ENCODE results near the gene FGF23.
"Not testable (repeated sequence)": the region's sequence is repeated elsewhere in the genome, so short reads cannot be mapped to it uniquely, and the experiment has no call there.

FGF23 gene

DNA sequence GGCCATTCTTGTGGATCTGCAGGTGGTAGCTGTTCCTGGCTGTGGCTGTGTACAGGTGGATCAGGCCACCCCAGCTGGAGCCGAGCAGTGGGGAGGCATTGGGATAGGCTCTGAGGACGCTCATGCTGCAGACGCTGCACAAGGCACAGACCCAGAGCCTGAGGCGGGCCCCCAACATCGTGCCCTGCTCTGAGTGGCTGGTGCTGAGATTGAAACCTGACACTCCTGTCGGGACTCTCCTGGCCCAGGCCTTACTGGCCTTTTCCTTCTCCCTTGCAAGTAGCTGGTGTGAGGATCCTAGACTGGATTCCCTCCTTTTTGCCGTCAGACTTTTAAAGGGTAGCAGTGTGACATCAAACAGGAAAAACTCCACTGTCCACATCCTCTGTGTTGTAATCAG lies at the start of gene FGF23:
Gene FGF23 (minus strand): TSS at position 308 of the 400 bp plus-strand sequence. CDS start 130 bp downstream, at position 178.
- no peak for FAIRE-seq

DNA sequence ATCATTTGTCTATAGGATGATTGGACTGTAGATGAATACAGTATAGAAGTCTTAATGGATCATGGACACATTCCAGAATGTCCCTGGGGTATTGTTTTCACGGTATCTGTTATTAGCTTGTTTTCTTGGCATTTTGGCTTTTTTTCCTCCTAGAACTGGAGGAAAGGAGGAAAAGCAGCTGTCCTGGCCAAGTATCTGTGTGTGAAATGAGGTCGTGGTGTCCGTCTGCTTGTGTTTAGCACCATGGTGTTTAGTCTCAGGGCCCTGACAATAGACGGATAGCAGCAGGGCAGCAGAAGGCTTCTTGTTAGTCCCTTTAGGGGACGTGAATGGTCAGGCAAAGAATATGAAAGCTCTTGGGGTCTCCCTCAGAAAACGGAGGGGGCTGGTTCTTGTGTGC lies 44.9 kb upstream of the FGF23 start:
- FAIRE-seq, result no peak

DNA sequence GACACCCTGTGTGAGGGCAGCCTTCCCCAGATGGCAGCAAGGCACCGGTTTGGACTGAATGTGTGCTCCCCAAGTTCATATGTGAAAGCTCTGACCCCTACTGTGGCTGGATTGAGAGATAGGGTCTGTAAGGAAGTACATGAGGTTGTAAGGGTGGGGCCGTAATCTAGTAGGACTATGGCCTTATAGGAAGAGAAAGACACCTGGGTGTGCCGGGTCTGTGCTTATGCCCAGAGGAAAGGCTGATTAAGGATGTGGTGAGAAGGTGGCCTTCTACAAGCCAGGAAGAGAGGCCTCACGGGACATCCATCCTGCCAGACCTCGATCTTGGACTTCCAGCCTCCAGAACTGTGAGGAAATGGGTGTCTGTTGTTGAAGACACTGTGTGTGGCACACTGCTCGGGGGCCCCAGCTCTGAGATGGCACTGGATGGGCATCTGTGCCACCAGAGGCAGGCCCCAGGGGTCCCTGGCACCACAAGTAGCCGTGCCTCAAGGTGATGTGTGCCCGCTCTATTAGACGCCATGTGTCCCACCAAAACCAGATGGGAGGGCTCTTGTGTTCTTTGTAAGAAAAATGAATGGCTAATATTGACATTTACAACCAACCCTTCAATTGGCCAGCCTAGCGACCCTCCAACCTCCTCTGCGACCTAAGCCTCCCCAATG lies 44.1 kb upstream of the FGF23 start:
- FAIRE-seq, result no peak

DNA sequence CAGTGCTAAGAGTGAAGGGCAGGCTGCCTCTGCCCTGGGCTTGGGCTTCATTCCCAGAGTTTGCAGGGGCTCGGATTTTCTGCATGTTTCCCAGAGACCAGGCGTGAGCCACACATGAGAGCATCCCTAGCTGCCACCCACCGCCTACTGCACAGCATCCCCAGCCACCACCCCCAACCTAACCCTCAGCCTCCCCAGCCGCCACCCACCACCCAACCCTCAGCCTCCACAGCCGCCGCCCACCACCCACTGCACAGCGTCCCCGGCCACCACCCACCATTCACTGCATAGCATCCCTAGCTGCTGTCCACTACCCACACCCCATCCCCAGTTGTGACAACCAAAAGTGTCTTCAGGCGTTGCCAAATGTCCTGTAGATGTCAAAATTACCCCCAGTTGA lies 43.5 kb upstream of the FGF23 start:
- no peak for FAIRE-seq

DNA sequence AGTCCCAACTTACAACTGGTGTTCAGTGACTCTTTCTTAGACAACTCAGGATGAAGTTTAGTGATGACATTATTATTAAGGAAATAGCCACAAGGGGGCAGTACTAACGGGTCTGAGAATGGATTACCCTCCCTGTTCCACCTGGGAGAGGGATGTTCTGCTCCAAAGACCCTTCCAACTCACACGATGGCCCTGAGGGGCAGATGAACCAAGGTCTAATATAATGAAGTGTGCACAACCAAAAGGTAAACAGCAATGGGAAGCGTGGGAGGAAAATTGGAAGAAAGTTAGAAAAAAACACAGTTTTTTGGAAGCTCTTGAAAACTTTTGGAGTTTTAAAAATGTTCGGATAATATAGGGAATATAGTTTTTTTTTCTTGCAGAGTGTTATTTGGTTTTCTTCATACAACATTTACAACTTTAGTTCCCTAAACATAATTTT lies 42.1 kb upstream of the FGF23 start:
- FAIRE-seq, result no peak

GRCh38 chr12:4420138-4420670 lies 40.7 kb upstream of the FGF23 start:
- no peak for FAIRE-seq

GRCh38 chr12:4418913-4419312 lies 39.4 kb upstream of the FGF23 start:
- FAIRE-seq, result no peak

- no peak for FAIRE-seq
These were observed 38.4 kb upstream of the FGF23 start for GRCh38 chr12:4417936-4418335.

DNA sequence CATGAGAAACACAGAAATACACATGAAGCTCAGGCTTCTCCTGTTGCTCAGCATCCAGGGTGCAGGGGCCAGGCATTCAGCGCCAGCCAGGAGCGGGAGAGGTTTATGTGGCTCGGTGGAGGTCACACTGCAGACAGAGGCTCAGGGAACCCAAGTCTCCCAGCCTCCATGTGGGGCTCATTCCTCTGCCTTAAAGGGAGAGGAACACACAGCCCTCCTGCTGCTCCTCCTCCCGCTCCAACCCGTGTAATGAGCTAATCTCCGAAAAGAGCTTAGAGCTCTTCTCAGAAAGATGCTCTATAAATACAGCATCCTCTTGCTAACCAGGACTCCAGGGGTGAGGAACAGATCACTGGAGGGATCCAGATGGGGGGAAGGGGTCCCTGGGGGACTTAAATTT lies 37.9 kb upstream of the FGF23 start:
- no peak for FAIRE-seq

- no peak for FAIRE-seq
These were observed 36.8 kb upstream of the FGF23 start for GRCh38 chr12:4416276-4416675.

- no peak for FAIRE-seq
These were observed 33.0 kb upstream of the FGF23 start for GRCh38 chr12:4412465-4412864.

DNA sequence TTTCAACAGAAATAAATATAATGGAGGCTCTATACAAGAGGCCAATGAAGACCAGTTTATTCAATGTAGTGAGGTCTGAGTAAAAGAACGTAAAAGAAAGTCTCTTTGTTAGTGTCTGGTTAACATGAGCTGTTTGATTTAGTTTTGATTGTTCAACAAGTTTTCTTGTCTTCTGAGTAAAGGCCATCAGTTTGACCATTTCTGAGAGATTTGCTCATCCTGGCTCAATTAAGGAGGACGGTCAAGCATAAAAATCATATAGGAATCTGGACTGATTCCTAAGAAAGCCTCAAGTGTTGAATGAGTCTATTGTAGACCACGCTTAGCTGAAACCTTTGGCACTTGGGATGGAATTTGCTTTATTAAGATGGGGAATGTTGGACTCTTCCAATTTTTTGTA lies 32.5 kb upstream of the FGF23 start:
- FAIRE-seq, result no peak

DNA sequence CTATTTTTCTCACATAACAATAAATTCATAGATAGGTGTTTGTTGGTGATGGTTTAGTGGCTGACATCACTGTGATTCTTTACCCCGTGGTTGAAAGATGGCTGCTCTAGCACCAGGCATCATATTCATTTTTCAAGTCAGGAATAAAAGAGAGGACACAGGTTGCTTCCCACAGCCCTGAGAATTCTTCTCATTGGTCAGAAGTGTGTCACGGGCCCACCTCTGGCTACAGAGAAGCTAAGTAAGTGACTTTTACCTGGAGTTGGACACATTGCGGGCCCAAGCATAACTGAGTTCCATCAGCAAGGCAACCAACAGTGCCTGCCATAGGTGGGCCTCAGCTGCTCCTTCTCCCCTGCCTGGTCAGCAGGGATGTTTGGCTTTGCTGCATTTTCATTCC lies 27.6 kb upstream of the FGF23 start:
- FAIRE-seq, result no peak

DNA sequence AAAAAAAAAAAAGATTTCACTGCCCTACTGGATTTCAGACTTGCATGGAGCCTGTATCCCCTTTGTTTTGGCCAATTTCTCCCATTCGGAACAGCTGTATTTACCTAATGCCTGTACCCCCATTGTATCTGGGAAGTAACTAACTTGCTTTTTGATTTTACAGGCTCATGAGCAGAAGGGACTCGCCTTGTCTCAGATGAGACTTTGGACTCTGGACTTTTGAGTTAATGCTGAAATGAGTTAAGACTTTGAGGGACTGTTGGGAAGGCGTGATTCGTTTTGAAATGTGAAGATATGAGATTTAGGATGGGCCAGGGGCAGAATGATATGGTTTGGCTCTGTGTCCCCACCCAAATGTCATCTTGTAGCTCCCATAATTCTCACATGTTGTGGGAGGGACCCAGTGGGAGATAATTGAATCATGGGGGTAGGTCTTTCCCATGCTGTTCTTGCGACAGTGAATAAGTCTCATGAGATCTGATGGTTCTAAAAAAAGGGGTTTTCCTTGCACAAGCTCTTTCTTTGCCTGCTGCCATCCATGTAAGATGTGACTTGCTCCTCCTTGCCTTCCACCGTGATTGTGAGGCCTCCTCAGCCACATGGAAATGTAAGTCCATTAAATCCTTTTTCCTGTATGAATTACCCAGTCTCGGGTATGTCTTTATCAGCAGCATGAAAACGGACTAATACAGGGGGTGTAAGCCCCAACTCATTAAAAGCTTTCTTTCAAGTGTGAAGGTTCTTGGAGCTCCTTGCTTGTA lies 25.5 kb upstream of the FGF23 start:
- not testable (repeated sequence) for FAIRE-seq

DNA sequence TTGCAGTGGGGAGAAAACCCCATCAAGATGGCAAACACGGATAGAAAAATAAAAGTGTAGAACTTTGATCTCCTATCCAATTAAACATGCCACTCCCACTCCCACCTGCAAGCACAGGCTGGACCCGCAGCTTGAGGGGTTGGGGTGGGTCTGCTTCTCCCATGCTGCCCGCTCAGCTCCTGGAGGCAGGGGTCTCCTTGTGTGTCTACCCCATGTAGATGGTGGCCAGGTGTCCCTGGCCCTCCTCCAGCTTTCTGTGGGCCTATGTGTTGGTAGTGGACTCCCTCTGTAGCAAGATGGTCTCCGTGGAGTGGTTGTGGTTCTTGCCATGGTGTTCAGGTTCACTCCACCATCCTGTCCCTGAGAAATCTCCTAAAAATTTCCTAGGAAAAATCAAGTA lies 23.5 kb upstream of the FGF23 start:
- no peak for FAIRE-seq

GRCh38 chr12:4401117-4401516 lies 21.6 kb upstream of the FGF23 start:
- FAIRE-seq, result no peak

DNA sequence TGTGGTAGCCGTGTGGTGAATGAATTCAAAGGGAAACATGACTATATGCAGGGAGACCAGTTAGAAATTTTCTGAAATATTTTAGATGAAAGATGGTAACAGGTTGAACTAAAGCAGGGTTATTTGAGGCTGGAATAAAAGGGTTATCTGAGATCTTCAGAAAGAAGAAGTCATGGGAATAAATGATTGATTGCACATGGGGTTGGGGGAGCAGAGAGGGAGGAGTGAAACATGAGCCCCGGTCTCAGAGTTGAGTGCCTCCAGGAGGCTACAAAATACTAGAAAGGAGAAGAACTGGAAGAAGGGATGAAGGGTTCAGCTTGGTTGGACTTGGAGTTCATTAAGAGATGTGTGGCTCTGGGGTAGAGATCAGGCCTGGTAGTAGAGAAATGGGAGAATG lies 16.3 kb upstream of the FGF23 start:
- no peak for FAIRE-seq

DNA sequence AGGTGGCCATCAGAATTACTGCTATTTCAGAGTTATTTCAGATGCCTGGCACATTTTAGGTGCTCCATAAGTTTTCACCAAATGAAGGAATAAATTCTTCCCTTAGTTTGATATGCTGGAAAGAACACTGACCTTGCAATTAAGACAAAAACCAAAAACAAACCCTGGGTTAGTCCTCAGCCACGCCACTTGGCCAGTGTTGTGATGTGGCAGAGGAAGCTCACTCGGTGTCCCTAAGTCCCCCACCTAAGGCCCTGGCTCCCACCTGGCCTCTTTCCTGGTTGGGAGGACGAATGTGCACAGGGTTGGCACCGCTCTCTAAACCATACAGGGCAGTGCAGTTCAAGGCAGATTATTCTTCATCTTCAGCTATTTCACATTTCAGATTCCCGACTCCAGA lies 13.7 kb upstream of the FGF23 start:
- FAIRE-seq, result no peak

- FAIRE-seq, result no peak
These were observed 12.8 kb upstream of the FGF23 start for GRCh38 chr12:4392223-4392742.

DNA sequence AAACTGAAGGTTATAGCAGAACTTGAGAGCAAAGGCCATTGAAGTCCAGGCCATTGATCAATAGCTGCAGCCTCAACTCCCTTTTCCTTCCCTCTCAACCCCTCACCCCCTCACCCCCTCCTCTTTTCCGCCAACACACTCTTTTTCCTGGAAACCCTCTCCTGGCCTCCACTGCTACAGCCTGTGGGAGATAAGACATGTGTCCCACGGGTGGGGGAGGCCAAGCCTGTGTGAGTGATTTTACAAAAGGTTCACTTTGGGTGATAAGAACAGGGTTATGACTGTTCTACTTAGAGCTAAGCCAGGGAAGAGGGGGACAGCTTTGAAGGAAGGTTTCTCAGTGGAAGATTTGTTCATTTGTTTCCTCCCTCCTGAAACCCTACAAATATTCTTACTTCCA lies 9.2 kb upstream of the FGF23 start:
- FAIRE-seq, result no peak

- FAIRE-seq, result no peak
These were observed 8.5 kb upstream of the FGF23 start for GRCh38 chr12:4388032-4388431.

DNA sequence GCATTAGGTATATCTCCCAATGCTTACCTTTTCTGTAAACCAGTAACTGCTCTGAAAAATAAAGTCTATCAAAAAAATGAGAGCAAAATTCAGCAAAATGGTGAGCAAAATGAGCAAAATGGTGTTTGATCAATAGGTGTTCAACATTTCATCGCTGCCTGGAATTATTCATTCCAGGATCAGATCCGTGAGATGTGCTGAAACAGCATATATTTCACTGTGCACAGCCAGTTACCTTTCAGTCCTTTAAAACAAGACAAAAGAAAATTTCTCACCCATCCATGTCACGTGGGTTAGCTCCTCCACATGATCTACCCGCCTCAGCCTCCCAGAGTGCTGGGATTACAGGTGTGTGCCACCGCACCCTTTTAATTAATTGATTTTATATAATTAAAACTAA lies 8.1 kb upstream of the FGF23 start:
- FAIRE-seq, result no peak

- no peak for FAIRE-seq
These were observed 7.3 kb upstream of the FGF23 start for GRCh38 chr12:4386801-4387200.

DNA sequence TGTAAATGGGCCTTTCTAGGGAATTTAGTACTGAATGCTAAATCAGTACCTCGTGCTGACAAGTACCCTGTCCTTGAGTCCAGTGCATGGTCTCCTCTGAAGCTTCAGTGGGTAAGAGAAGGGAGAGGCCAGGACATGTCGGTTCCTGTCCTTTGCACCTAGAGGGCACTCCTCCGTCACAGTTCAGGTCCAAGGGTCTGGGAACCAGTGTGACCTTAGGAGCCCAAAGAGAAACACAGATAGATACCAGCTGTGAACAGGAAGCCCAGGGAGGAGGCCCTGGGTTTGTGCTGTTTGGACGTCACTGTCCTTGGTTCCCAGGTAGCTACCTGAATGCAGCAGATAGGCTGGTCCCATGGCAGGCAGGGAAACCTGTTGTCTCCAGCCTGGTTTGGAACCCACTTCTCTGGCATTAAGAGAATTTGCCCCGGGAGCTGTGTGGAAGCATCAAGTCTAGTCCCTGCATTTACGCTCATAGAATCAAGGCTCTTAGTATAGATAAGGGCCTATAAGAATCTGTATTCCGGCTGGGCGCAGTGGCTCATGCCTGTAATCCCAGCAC lies 3.9 kb upstream of the FGF23 start:
- FAIRE-seq, result no peak

Data from islet of Langerhans (tissue), 1 donor.